ENCODE results near the gene FAM167B.

GRCh38 chr1:32289256-32289655 lies 42.2 kb downstream of the FAM167B start:
- TF ChIP-seq, protein P1, sequence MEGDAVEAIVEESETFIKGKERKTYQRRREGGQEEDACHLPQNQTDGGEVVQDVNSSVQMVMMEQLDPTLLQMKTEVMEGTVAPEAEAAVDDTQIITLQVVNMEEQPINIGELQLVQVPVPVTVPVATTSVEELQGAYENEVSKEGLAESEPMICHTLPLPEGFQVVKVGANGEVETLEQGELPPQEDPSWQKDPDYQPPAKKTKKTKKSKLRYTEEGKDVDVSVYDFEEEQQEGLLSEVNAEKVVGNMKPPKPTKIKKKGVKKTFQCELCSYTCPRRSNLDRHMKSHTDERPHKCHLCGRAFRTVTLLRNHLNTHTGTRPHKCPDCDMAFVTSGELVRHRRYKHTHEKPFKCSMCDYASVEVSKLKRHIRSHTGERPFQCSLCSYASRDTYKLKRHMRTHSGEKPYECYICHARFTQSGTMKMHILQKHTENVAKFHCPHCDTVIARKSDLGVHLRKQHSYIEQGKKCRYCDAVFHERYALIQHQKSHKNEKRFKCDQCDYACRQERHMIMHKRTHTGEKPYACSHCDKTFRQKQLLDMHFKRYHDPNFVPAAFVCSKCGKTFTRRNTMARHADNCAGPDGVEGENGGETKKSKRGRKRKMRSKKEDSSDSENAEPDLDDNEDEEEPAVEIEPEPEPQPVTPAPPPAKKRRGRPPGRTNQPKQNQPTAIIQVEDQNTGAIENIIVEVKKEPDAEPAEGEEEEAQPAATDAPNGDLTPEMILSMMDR (IDR thresholded peaks at IDR 0.05), result no peak
- no peak for TF ChIP-seq POLR2A (IDR thresholded peaks at IDR 0.05)

All from body of pancreas (tissue), 4 donors.